AG09319 (cell line): ENCODE results near the gene PHF20.

Experiments used
- DNase-seq: peaks from one replicate; pipeline ENCODE4 v3.0.0-alpha.2; 2010; ENCODE audit warnings: low read depth; ENCODE audit errors: extremely low read depth
- TF ChIP-seq, protein P1 (sequence below): IDR thresholded peaks from 2 replicates; pipeline ENCODE4 v1.5.1; 2011; ENCODE audit warnings: low read depth, mild to moderate bottlenecking, inconsistent platforms, low read length, moderate library complexity

The PHF20 gene

DNA sequence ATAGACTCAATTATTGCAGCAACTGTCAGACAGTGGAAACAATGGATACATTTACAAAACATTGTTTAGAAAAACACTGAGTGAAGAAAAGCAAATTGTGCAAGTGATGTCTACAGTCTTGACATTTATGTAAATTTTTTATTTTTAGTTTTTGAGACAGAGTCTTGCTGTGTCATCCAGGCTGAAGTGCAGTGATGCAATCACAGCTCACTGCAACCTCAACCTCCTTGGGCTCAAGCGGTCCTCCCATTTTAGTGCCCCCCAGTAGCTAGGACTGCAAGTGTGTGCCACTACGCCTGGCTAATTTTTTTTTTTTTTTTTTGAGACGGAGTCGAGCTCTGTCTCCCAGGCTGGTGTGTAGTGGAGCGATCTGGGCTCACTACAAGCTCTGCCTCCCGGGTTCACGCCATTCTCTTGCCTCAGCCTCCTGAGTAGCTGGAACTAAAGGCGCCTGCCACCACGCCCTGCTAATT, 206.3 kb downstream of the PHF20 start:
- TF ChIP-seq, protein P1, sequence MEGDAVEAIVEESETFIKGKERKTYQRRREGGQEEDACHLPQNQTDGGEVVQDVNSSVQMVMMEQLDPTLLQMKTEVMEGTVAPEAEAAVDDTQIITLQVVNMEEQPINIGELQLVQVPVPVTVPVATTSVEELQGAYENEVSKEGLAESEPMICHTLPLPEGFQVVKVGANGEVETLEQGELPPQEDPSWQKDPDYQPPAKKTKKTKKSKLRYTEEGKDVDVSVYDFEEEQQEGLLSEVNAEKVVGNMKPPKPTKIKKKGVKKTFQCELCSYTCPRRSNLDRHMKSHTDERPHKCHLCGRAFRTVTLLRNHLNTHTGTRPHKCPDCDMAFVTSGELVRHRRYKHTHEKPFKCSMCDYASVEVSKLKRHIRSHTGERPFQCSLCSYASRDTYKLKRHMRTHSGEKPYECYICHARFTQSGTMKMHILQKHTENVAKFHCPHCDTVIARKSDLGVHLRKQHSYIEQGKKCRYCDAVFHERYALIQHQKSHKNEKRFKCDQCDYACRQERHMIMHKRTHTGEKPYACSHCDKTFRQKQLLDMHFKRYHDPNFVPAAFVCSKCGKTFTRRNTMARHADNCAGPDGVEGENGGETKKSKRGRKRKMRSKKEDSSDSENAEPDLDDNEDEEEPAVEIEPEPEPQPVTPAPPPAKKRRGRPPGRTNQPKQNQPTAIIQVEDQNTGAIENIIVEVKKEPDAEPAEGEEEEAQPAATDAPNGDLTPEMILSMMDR = no peak
- no peak for DNase-seq

DNA sequence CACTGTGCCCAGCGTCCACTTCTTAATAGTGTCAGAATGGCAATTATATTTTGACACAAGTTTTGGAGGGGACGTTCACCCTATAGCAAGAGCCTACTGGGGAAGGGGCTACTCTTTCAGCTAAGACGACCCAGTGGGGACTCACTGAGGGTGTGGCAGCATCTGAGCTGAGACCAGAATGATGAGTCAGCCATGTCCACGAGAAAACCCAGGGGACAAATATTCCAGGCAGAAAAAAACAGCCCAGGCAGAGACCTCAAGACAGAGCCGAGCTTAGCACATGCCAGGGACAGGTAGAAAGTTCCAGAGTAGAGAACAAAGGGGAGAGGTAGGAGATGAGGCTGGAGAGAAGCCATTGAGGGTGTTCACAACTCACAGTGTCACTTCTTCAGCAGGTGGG, 207.7 kb downstream of the PHF20 start:
- TF ChIP-seq, protein P1 = no peak
- DNase-seq = no peak

DNA sequence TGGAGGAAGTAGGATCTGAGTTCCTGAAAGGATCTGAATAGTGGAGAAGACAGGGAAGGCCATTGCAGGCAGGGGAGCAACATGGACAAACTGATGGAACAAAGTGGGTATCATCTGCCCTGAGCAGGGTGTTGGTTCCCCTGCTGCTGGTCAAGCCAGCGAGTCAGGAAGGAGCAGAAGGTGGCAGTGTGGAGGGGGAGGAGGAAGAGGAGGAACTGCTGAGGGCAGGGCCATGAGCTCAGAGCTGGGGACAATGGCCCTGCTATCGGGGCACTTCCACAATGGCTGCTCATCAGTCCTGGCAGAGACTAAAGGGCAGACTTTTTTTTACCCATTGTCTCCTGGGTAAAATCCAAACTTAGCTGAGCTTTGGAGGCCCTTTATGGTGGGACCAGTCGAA, 210.2 kb downstream of the PHF20 start:
- no peak for DNase-seq
- TF ChIP-seq, protein P1 = no peak

DNA sequence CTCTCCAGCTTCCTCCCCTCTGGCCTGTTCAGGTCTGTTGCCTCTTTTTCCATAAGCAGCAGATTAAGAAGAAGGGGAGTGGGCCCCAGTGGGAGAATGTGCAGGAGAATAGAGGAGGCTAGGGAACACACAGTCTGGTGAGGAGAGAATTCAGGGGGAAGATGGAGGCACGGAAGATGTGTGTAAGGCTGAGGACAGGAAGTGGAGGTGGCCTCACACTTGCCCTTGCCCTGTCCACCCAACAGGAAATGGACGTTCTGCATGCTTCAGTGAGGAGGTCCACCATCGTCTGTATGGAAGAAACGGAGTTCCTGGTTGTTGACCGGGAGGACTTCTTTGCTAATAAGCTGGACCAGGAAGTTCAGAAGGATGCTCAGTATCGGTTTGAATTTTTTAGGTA, 212.6 kb downstream of the PHF20 start:
- no peak for DNase-seq
- TF ChIP-seq, protein P1 = no peak

DNA sequence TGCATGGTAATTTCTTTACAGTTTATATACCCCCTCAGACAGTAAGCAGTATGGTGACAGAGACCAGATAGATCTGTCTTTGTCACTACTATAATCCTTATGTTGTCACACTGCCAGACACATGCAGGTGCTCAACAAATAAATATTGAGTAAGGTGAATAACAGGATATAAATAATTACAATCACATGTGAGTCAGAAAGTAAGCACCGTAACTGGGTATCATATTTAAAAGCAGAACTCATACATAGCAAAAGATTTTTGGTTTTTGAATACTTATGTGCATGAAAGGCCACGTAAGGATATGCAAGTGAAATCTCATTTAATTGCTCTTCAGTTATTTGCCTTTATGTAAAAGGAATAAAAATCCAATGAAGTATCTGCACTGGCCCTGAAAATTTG, 214.0 kb downstream of the PHF20 start:
- DNase-seq = no peak
- TF ChIP-seq, protein P1 = no peak

DNA sequence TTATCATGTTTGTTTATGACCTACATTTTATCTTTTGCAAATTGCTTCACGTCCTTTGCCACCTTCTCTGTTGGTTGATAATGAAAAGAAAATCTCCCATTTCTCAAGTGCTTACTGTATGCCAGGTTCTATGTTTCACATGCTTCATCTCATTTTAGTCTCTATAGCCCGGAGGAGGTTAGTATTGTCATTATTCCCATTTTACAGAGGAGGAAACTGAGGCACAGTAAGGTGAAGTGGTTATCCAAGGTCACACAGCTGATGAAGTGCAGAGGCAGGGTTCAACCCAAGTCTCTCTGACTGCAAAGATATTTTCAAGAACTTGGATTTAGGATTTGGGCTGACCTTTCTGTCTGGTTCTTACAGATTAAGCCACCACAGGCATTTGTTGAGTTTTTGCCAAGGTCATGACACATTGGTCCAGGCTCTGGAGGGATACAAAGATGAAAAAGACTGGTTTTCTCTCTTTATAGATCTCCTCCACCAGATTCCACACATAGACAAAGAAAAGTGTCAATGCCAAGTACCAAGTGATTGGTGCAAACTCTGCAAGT, 217.2 kb downstream of the PHF20 start:
- TF ChIP-seq, protein P1 = no peak
- DNase-seq = no peak

DNA sequence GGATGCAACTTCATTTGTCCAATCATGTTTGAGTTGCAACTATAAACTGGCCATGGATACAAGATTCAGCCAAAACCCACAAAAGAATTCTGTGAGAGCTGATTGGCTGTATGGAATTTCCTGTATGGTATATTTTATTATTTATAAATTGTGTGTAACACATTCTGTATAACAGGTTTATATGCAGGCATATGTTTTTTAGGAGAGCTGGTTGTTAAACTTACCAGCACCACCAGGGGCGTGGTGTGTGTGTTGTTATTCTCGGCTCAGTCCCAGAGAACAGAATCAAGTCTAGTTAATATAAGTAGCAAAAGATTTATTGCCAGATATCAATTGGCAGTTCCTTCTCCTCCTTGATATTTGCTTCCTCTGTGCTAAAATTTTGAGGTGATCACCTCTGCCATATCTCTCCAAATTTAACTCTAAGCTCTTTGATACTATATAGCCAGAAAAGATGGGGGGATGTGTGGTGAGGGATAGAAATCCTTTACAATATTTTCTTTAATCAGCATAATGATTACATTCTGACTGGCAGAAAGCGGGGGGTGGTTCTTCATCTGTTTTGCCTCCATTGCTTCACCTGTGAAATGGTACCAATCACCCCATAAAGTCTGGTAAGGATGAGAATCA, 219.4 kb downstream of the PHF20 start:
- DNase-seq = no peak
- TF ChIP-seq, protein P1 = peak; percentile 56
